H1 (cell line): ENCODE results near the gene ATF7. TPM values are rescaled to one million over a fixed set of nuclear protein-coding genes. Genes with fewer than 3 reads are reported as not detected.

Experiments used
- CTCF ChIA-PET: fragments of 300-600 bp; sonication (Branson Sonifier 250); formaldehyde crosslinking; loops from one replicate; lab custom pipeline; 2021; ENCODE audit not compliant: partially characterized antibody; lab: Charles Lee
- POLR2A ChIA-PET: fragments of 300-600 bp; sonication (Branson Sonifier 250); formaldehyde crosslinking; loops from one replicate; lab custom pipeline; 2021; ENCODE audit warnings: inconsistent platforms; ENCODE audit not compliant: partially characterized antibody; lab: Charles Lee
- DNase-seq, 2 experiments: peaks; one replicate each; pipeline versions ENCODE4 v3.0.0 to v3.0.0-alpha.2; 2010 to 2022; ENCODE audit warnings: low spot score in 2 of 2, low read depth in 1 of 2, mixed read lengths in 1 of 2
- FAIRE-seq: peaks from 2 replicates; lab custom pipeline; 2011; peaks lifted over from hg19 to GRCh38; lab: Jason Lieb, UNC
- H2AFZ ChIP-seq: 2 replicates; pipeline ENCODE4 v1.8.1; 2012; ENCODE audit warnings: low read length, inconsistent platforms
- H2AK5ac ChIP-seq: 2 replicates; pipeline ENCODE4 v1.6.1; 2013; ENCODE audit warnings: low read depth, low read length
- H2BK120ac ChIP-seq: replicated peaks from 2 replicates; pipeline ENCODE3; 2013; ENCODE audit warnings: low read depth, low read length, inconsistent platforms
- H2BK12ac ChIP-seq: 2 replicates; pipeline ENCODE4 v1.6.1; 2013; ENCODE audit warnings: low read depth, low read length
- H2BK15ac ChIP-seq: 2 replicates; pipeline ENCODE4 v1.6.1; 2013; ENCODE audit warnings: low read length
- H2BK20ac ChIP-seq: 2 replicates; pipeline ENCODE4 v1.6.1; 2013; ENCODE audit warnings: low read length
- H2BK5ac ChIP-seq: 2 replicates; pipeline ENCODE4 v1.6.1; 2013; ENCODE audit warnings: low read depth, low read length
- H3K14ac ChIP-seq: 2 replicates; pipeline ENCODE4 v1.6.1; 2013; ENCODE audit warnings: inconsistent platforms; ENCODE audit not compliant: insufficient read length
- H3K18ac ChIP-seq: 2 replicates; pipeline ENCODE4 v1.6.1; 2013; ENCODE audit warnings: low read length; ENCODE audit errors: extremely low read depth
- H3K23ac ChIP-seq: 2 replicates; pipeline ENCODE4 v1.6.1; 2013; ENCODE audit warnings: inconsistent platforms; ENCODE audit not compliant: insufficient read length
- H3K23me2 ChIP-seq: 2 replicates; pipeline ENCODE4 v1.6.1; 2013; ENCODE audit warnings: low read depth, low read length
- H3K27ac ChIP-seq: 2 replicates; pipeline ENCODE4 v1.6.1; 2011; ENCODE audit warnings: low read depth, low read length, inconsistent platforms
- H3K27me3 ChIP-seq, 4 experiments: replicated peaks in 1 of 4; 1 replicate in 1 of 4; 2 replicates in 3 of 4; pipeline versions ENCODE4 v1.6.1 to v1.8.1; 2011 to 2013; ENCODE audit warnings: low read length in 3 of 4, mild to moderate bottlenecking in 3 of 4, inconsistent platforms in 2 of 4, mixed read lengths in 2 of 4, moderate library complexity in 1 of 4; ENCODE audit not compliant: control insufficient read depth in 3 of 4, insufficient read depth in 3 of 4; ENCODE audit errors: extremely low read depth in 1 of 4
- H3K36me3 ChIP-seq, 4 experiments: 2 replicates each; pipeline versions ENCODE4 v1.6.1 to v1.8.1; 2011 to 2013; ENCODE audit warnings: mild to moderate bottlenecking in 4 of 4, low read length in 3 of 4, moderate library complexity in 2 of 4, control low read depth in 1 of 4, inconsistent platforms in 1 of 4; ENCODE audit not compliant: insufficient read depth in 4 of 4, control insufficient read depth in 2 of 4
- H3K4ac ChIP-seq: replicated peaks from 2 replicates; pipeline ENCODE3; 2013; ENCODE audit warnings: low read length, low read depth, mixed read lengths, inconsistent platforms; ENCODE audit not compliant: insufficient read length
- H3K4me1 ChIP-seq, 4 experiments: replicated peaks in 1 of 4; 1 replicate in 1 of 4; 2 replicates in 3 of 4; pipeline versions ENCODE4 v1.6.1 to v1.8.1; 2011 to 2013; ENCODE audit warnings: low read length in 3 of 4, inconsistent platforms in 2 of 4, mixed read lengths in 1 of 4; ENCODE audit not compliant: insufficient read depth in 4 of 4, control insufficient read depth in 3 of 4
- H3K4me2 ChIP-seq, 2 experiments: 2 replicates each; pipeline versions ENCODE4 v1.6.1 to v1.8.1; 2011 to 2013; ENCODE audit warnings: low read depth in 2 of 2, low read length in 2 of 2, control low read depth in 1 of 2, inconsistent platforms in 1 of 2, mild to moderate bottlenecking in 1 of 2; ENCODE audit not compliant: insufficient read depth in 1 of 2
- H3K4me3 ChIP-seq, 4 experiments: fragments of 200-600, 300-600 bp in 1 of 4; sonication (generic), shearing (Covaris generic), sonication (Bioruptor Twin) in 1 of 4; 2 replicates each; pipeline versions ENCODE4 v1.5.1 to v1.8.1; 2011 to 2016; ENCODE audit warnings: low read length in 4 of 4, low read depth in 3 of 4, control low read depth in 2 of 4, inconsistent platforms in 2 of 4, mild to moderate bottlenecking in 2 of 4, mixed read lengths in 1 of 4, moderate library complexity in 1 of 4; ENCODE audit not compliant: insufficient read depth in 2 of 4; ENCODE audit errors: extremely low read depth in 1 of 4
- H3K56ac ChIP-seq: replicated peaks from 2 replicates; pipeline ENCODE3; 2013; ENCODE audit warnings: low read depth, mild to moderate bottlenecking, mixed read lengths, low read length, inconsistent platforms; ENCODE audit not compliant: insufficient read length
- H3K79me1 ChIP-seq: 2 replicates; pipeline ENCODE4 v1.6.1; 2013; ENCODE audit warnings: low read depth, low read length, control low read depth
- H3K79me2 ChIP-seq, 2 experiments: 2 replicates each; pipeline versions ENCODE4 v1.6.1 to v1.8.1; 2012 to 2013; ENCODE audit warnings: low read length in 2 of 2, mild to moderate bottlenecking in 2 of 2, inconsistent platforms in 1 of 2; ENCODE audit not compliant: insufficient read depth in 2 of 2, control insufficient read depth in 1 of 2
- H3K9ac ChIP-seq, 4 experiments: replicated peaks in 1 of 4; 1 replicate in 1 of 4; 2 replicates in 3 of 4; pipeline versions ENCODE4 v1.6.1 to v1.8.1; 2011 to 2013; ENCODE audit warnings: low read depth in 3 of 4, low read length in 3 of 4, control low read depth in 2 of 4, mild to moderate bottlenecking in 2 of 4, moderate library complexity in 2 of 4, inconsistent platforms in 1 of 4; ENCODE audit errors: extremely low read depth in 1 of 4
- H3K9me3 ChIP-seq, 2 experiments: 2 replicates each; pipeline versions ENCODE4 v1.6.1 to v1.8.1; 2012 to 2013; ENCODE audit warnings: mild to moderate bottlenecking in 2 of 2, moderate library complexity in 2 of 2, control low read depth in 1 of 2, inconsistent platforms in 1 of 2, low read depth in 1 of 2, low read length in 1 of 2, mixed read lengths in 1 of 2; ENCODE audit not compliant: insufficient read depth in 2 of 2
- H4K20me1 ChIP-seq, 2 experiments: replicated peaks in 1 of 2; 2 replicates each; pipeline versions ENCODE3 to v1.8.1; 2011 to 2013; ENCODE audit warnings: inconsistent platforms in 2 of 2, low read length in 2 of 2, mild to moderate bottlenecking in 1 of 2; ENCODE audit not compliant: insufficient read depth in 2 of 2, control insufficient read depth in 1 of 2
- H4K5ac ChIP-seq: 2 replicates; pipeline ENCODE4 v1.6.1; 2013; ENCODE audit warnings: low read length, low read depth, mixed read lengths, inconsistent platforms; ENCODE audit not compliant: insufficient read length
- H4K8ac ChIP-seq: 2 replicates; pipeline ENCODE4 v1.8.0; 2013; ENCODE audit warnings: mild to moderate bottlenecking, moderate library complexity, low read length, inconsistent platforms; ENCODE audit not compliant: insufficient read depth; ENCODE audit errors: extremely low read depth
- H4K91ac ChIP-seq: replicated peaks from 2 replicates; pipeline ENCODE3; 2013; ENCODE audit warnings: low read length, mixed read lengths, inconsistent platforms; ENCODE audit not compliant: insufficient read length
- ASH2L ChIP-seq: fragments of 200-600, 300-600 bp; sonication (generic); IDR thresholded peaks from one replicate; pipeline ENCODE4 v1.7.1; 2017; ENCODE audit warnings: low read length
- ATF2 ChIP-seq: IDR thresholded peaks from 2 replicates; pipeline ENCODE4 v1.6.1; 2012; ENCODE audit warnings: low read length, inconsistent platforms
- BCL11A ChIP-seq, 2 experiments: IDR thresholded peaks; one replicate each; pipeline ENCODE4 v1.6.1; 2011; ENCODE audit warnings: low read depth in 2 of 2, low read length in 2 of 2, mild to moderate bottlenecking in 2 of 2
- CHD2 ChIP-seq: IDR thresholded peaks from 2 replicates; pipeline ENCODE4 v1.6.1; 2012; ENCODE audit warnings: low read length, improper control_type of control experiment
- MAFK ChIP-seq: IDR thresholded peaks from 2 replicates; pipeline ENCODE4 v1.6.1; 2012; ENCODE audit warnings: low read depth, mild to moderate bottlenecking, improper control_type of control experiment, low read length
- MAX ChIP-seq: IDR thresholded peaks from 2 replicates; pipeline ENCODE4 v1.6.1; 2012; ENCODE audit warnings: inconsistent platforms
- NANOG ChIP-seq: IDR thresholded peaks from 2 replicates; pipeline ENCODE4 v1.6.1; 2011; ENCODE audit warnings: low read length, low read depth, mild to moderate bottlenecking, inconsistent platforms; ENCODE audit not compliant: insufficient read depth, poor library complexity, severe bottlenecking
- POU5F1 ChIP-seq: IDR thresholded peaks from 2 replicates; pipeline ENCODE4 v1.6.1; 2011; ENCODE audit warnings: low read depth, mild to moderate bottlenecking, low read length, moderate library complexity
- RBBP5 ChIP-seq: IDR thresholded peaks from 2 replicates; pipeline ENCODE4 v1.7.1; 2012; ENCODE audit warnings: low read depth, mild to moderate bottlenecking, inconsistent platforms, low read length, moderate library complexity, borderline replicate concordance
- RNF2 ChIP-seq: fragments of 200-900, 300-1000 bp; sonication (generic); IDR thresholded peaks from 2 replicates; pipeline ENCODE4 v1.7.1; 2016; ENCODE audit warnings: borderline replicate concordance, low read depth, mild to moderate bottlenecking, antibody characterized with exemption, low read length; ENCODE audit not compliant: poor library complexity, severe bottlenecking; ENCODE audit errors: missing control alignments
- SIRT6 ChIP-seq: IDR thresholded peaks from one replicate; pipeline ENCODE4 v1.7.1; 2012; ENCODE audit warnings: low read length, inconsistent platforms
- SIX5 ChIP-seq: IDR thresholded peaks from 2 replicates; pipeline ENCODE4 v1.6.1; 2011; ENCODE audit warnings: mild to moderate bottlenecking, low read depth, low read length
- SP1 ChIP-seq: IDR thresholded peaks from 2 replicates; pipeline ENCODE4 v1.6.1; 2011; ENCODE audit warnings: low read depth, low read length
- WGBS, 2 experiments: shearing (Covaris generic) in 1 of 2; methylation state at CpG; one replicate each; pipeline versions ENCODE4 v1.1.6 to v1.1.7; 2013 to 2015; ENCODE audit warnings: low lambda C conversion rate in 2 of 2, mixed read lengths in 2 of 2, inconsistent platforms in 1 of 2, low coverage in 1 of 2, missing lambda C conversion rate in 1 of 2; ENCODE audit not compliant: insufficient replicate concordance in 2 of 2, insufficient coverage in 1 of 2, insufficient read length in 1 of 2; ENCODE audit errors: extremely low coverage in 1 of 2, missing lambda C conversion rate in 1 of 2; 5-methylcytosine and 5-hydroxymethylcytosine counted together
- polyA plus RNA-seq, 7 experiments: library from polyadenylated mRNA; depleted of rRNA in 3 of 7; stranded (reverse) in 5 of 7; unstranded in 2 of 7; fragments of >200 nt in 5 of 7; fragments of 200-250 nt in 2 of 7; gene quantifications; 1 replicate in 5 of 7; 2 replicates in 1 of 7; 4 replicates in 1 of 7; pipeline versions ENCODE4 v1.2.1 to v1.2.3, GENCODE V29; 2011 to 2013; ENCODE audit warnings: missing spikeins in 2 of 7, mixed read lengths in 2 of 7
- total RNA-seq: library from RNA; stranded (reverse); fragmentation: NEBNext Ultra II Directional; extraction: Animal tissue kit (Norgen Biotek cat#: 25700); gene quantifications from 2 replicates; pipeline ENCODE4 v1.2.1, GENCODE V29; 2021

Gene ATF7
- total and polyA plus RNA-seq, 2 of the 8 experiments (the other 6 are each of a cell fraction or from before 2014, with no cell fraction given): 10.1 to 16.6 TPM

GRCh38 chr12:53611304-53611703 is 14.9 kb downstream of the ATF7 start:
- H4K20me1 ChIP-seq: no peaks in the 10 kb centered on the region
- POLR2A ChIA-PET: interaction anchor here (1.6 to 2.8 kb wide), 3 partner anchors 11 to 64 kb away, joined by 5 to 11 read pairs (median 5); partner anchors contain the start of genes ATF7 and ATP5MC2
- DNase-seq (no peak), FAIRE-seq (no peak)
- no peak overlapping the region for H2BK120ac ChIP-seq
- no peak overlapping the region for H2AK5ac ChIP-seq
- no peak overlapping the region for H4K8ac ChIP-seq
- H3K56ac ChIP-seq: no peak overlapping the region
- H3K14ac ChIP-seq: no peak overlapping the region
- H2BK12ac ChIP-seq: no peak overlapping the region
- no peaks in the 10 kb centered on the region for H3K36me3 ChIP-seq
- no peaks in the 10 kb centered on the region for H3K79me1 ChIP-seq
- H2AFZ ChIP-seq: no peak overlapping the region
- H3K23me2 ChIP-seq: no peaks in the 10 kb centered on the region
- no peak overlapping the region for H3K18ac ChIP-seq
- no peak overlapping the region for H2BK20ac ChIP-seq
- H4K5ac ChIP-seq: no peak overlapping the region
- H4K91ac ChIP-seq: no peak overlapping the region
- no peak overlapping the region for H2BK5ac ChIP-seq
- H3K23ac ChIP-seq: no peak overlapping the region
- WGBS, 2 experiments: 97% methylated on average over 8 of the region's 8 CpGs; no CpG with 5 or more reads in 1 of the 2 experiments
- no peaks in the 10 kb centered on the region for H3K4me1 ChIP-seq
- H2BK15ac ChIP-seq: no peak overlapping the region
- no peaks in the 10 kb centered on the region for H3K27me3 ChIP-seq
- no peaks in the 10 kb centered on the region for H3K9me3 ChIP-seq
- H3K4me3 ChIP-seq: no peak overlapping the region
- CTCF ChIA-PET: interaction anchor here (1.2 to 1.4 kb wide), 2 partner anchors 11 to 42 kb away, joined by 3 to 4 read pairs; no protein-coding TSS in a partner anchor
- H3K27ac ChIP-seq: no peak overlapping the region
- H3K4me2 ChIP-seq: no peak overlapping the region
- no peak overlapping the region for H3K9ac ChIP-seq
- H3K4ac ChIP-seq: no peak overlapping the region
- H3K79me2 ChIP-seq: no peaks in the 10 kb centered on the region; a peak in 1 of 4 replicates
- no peak for TF ChIP-seq SP1
- no peak for TF ChIP-seq SIRT6
- no peak for TF ChIP-seq MAFK
- no peak for TF ChIP-seq SIX5
- TF ChIP-seq MAX: no peak
- TF ChIP-seq ATF2: no peak
- TF ChIP-seq CHD2: no peak
- TF ChIP-seq NANOG: no peak
- no peak for TF ChIP-seq RBBP5
- TF ChIP-seq BCL11A (IDR thresholded peaks at IDR 0.05; ENCODE audit: low read depth in 2 of 2, low read length in 2 of 2): no peak
- TF ChIP-seq ASH2L: no peak
- TF ChIP-seq RNF2: no peak
- TF ChIP-seq POU5F1: no peak
